Lung (tissue), 12 donors: Measurements from ENCODE around the gene STRBP. TPM values are rescaled to one million over a fixed set of nuclear protein-coding genes. Genes with fewer than 3 reads are reported as not detected.
"Not testable (repeated sequence)": the region's sequence is repeated elsewhere in the genome, so short reads cannot be mapped to it uniquely, and the experiment has no call there.

Experiments
- ATAC-seq: fragments of 200-7000 bp; cut with Tn5 transposase; one replicate; pipeline ENCODE4 v1.9.1; 2020; ENCODE audit warnings: moderate number of reproducible peaks; ENCODE audit not compliant: insufficient read depth, low FRiP score
- DNase-seq, 3 donors: peaks; one replicate each; pipeline ENCODE4 v3.0.0-alpha.2; 2013 to 2017
- H3K27ac ChIP-seq, 2 donors: one replicate each; pipeline ENCODE4 v1.5.1; 2013; ENCODE audit warnings: mild to moderate bottlenecking in 2 of 2, moderate library complexity in 2 of 2, control low read depth in 1 of 2, inconsistent platforms in 1 of 2, low read depth in 1 of 2, low read length in 1 of 2
- H3K27me3 ChIP-seq, 3 donors: one replicate each; pipeline ENCODE4 v1.5.1; 2013; ENCODE audit warnings: low read length in 2 of 3; ENCODE audit not compliant: control insufficient read depth in 3 of 3, insufficient read depth in 3 of 3
- H3K36me3 ChIP-seq, 4 donors: one replicate each; pipeline ENCODE4 v1.5.1; 2013; ENCODE audit warnings: low read length in 4 of 4, mild to moderate bottlenecking in 1 of 4, moderate library complexity in 1 of 4; ENCODE audit not compliant: control insufficient read depth in 4 of 4, insufficient read depth in 4 of 4
- H3K4me1 ChIP-seq, 5 donors: one replicate each; pipeline ENCODE4 v1.5.1; 2013; ENCODE audit warnings: low read length in 5 of 5, mild to moderate bottlenecking in 2 of 5, moderate library complexity in 1 of 5; ENCODE audit not compliant: control insufficient read depth in 5 of 5, insufficient read depth in 5 of 5
- H3K4me3 ChIP-seq: one replicate; pipeline ENCODE4 v1.5.1; 2013; ENCODE audit warnings: mild to moderate bottlenecking, control low read depth, moderate library complexity
- H3K9ac ChIP-seq, 2 donors: one replicate each; pipeline ENCODE4 v1.5.1; 2013; ENCODE audit warnings: low read length in 2 of 2, control low read depth in 1 of 2; ENCODE audit not compliant: insufficient read depth in 1 of 2
- H3K9me3 ChIP-seq, 4 donors: one replicate each; pipeline ENCODE4 v1.5.1; 2013; ENCODE audit warnings: low read length in 3 of 4, mild to moderate bottlenecking in 1 of 4, moderate library complexity in 1 of 4; ENCODE audit not compliant: control insufficient read depth in 4 of 4, insufficient read depth in 3 of 4
- WGBS, 2 donors: extraction: QIAGEN DNeasy Blood & Tissue Kit; methylation state at CpG; one replicate each; pipeline ENCODE4 v1.1.7; 2013; 5-methylcytosine and 5-hydroxymethylcytosine counted together
- polyA plus RNA-seq, 2 donors: library from polyadenylated mRNA; stranded (reverse); fragments of 200-250 nt; gene quantifications; one replicate each; pipeline ENCODE4 v1.2.1, GENCODE V29; 2013
- total RNA-seq, 2 donors: library from RNA; depleted of rRNA in 1 of 2; stranded (reverse); fragments of >200 nt in 1 of 2; gene quantifications; one replicate each; pipeline ENCODE4 v1.2.1, GENCODE V29; 2014 to 2021
- TF ChIP-seq, protein P1 (sequence below): IDR thresholded peaks from 2 replicates; pipeline ENCODE4 v1.5.1; 2012; ENCODE audit warnings: mild to moderate bottlenecking; ENCODE audit errors: control extremely low read depth, extremely low read depth
- donor health status: control.
- donor health status: control.
- donor health status: Bipolar disorder and iron deficiency.
- donor health status: healthy.
- donor health status: DM: yes; HTN: yes; CAD: no.

STRBP gene
- total and polyA plus RNA-seq, 4 donors, result 8.3 to 27.2 (median 21.1) TPM

DNA sequence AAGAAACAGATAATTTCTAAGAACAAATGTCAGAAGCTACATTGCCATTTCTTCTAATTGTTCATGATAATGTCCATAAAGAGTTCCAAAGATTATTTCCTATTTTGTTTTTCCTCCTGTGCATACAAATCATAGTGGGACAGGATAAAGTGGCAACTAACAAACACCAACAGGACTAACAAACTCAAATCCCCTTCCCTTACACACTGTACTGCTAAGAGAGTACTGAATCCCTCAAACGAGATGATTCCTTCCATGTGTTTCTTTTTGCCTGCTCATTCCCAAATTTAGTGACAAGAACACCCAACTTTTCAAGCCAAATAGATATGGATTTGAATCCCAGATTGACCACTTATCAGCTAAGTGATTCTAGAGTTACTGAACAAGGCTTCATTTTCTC lies 15.2 kb downstream of the STRBP start:
- Histone ChIP-seq H3K4me1 (peaks cover 0 to 4% (median 0%) of the 10 kb centered on the region in 5 donors), H3K9ac (no peak overlapping the region), H3K36me3 (no peaks in the 10 kb centered on the region), H3K4me3 (no peak overlapping the region), H3K27me3 (no peaks in the 10 kb centered on the region), H3K9me3 (no peaks in the 10 kb centered on the region), H3K27ac (no peak overlapping the region)
- no peak for DNase-seq
- TF ChIP-seq, protein P1, sequence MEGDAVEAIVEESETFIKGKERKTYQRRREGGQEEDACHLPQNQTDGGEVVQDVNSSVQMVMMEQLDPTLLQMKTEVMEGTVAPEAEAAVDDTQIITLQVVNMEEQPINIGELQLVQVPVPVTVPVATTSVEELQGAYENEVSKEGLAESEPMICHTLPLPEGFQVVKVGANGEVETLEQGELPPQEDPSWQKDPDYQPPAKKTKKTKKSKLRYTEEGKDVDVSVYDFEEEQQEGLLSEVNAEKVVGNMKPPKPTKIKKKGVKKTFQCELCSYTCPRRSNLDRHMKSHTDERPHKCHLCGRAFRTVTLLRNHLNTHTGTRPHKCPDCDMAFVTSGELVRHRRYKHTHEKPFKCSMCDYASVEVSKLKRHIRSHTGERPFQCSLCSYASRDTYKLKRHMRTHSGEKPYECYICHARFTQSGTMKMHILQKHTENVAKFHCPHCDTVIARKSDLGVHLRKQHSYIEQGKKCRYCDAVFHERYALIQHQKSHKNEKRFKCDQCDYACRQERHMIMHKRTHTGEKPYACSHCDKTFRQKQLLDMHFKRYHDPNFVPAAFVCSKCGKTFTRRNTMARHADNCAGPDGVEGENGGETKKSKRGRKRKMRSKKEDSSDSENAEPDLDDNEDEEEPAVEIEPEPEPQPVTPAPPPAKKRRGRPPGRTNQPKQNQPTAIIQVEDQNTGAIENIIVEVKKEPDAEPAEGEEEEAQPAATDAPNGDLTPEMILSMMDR, result no peak
- ATAC-seq, result no peak
- 90 to 91% methylated on average over 1 of the region's 1 CpG for WGBS, 2 donors

DNA sequence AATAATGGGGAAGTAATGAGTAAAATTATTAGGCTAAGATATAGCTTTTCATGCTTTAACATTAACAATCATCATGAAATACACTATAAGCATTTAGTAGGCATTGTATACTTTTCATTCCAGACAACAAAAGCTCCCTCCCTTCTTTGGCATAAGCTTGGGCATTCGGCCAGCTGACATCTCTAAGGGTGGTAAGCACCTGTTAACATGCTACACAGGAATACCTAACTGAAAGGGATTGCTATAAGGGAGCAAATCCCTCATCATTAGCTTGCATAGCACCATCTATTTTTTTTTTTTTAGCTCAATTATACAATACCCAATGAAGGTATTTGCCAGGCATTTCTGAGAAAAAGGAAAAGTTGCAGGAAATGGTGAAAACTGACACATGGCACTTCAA lies 16.6 kb downstream of the STRBP start:
- TF ChIP-seq, protein P1, result no peak
- peak in 1 of 3 donors; percentile 14 for DNase-seq
- Histone ChIP-seq H3K9me3 (no peaks in the 10 kb centered on the region), H3K27ac (no peak overlapping the region), H3K9ac (no peak overlapping the region), H3K27me3 (no peaks in the 10 kb centered on the region), H3K4me1 (peaks cover 0 to 4% (median under 1%) of the 10 kb centered on the region in 5 donors), H3K36me3 (no peaks in the 10 kb centered on the region), H3K4me3 (no peak overlapping the region)
- ATAC-seq, result no peak
- WGBS, 2 donors, result 57 to 60% methylated on average over 1 of the region's 1 CpG

DNA sequence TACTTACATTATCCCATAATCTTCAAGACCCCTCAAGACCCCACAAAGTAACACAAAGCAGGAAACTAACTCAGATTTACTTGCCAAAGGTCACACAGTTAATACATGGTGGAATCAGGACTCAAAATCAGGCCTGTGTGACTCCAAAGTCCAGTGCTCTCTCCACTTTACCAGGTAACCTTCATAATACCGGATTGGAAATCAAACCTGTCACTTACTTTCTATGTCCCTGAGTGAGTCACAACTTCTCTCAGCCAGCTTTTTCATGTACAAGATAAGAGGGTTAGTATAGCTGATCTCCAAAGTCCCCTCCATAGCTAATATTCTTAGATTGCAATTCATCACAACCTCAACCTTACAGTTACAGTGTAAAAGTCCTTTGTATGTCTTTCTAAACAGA lies 17.1 kb downstream of the STRBP start:
- H3K27me3 ChIP-seq, result no peaks in the 10 kb centered on the region
- DNase-seq (no peak), ATAC-seq (no peak)
- peaks cover 0 to 7% (median 4%) of the 10 kb centered on the region in 5 donors for H3K4me1 ChIP-seq
- H3K36me3 ChIP-seq, result no peaks in the 10 kb centered on the region
- no peak overlapping the region for H3K9ac ChIP-seq
- no peaks in the 10 kb centered on the region for H3K9me3 ChIP-seq
- H3K4me3 ChIP-seq, result no peak overlapping the region
- no peak overlapping the region for H3K27ac ChIP-seq
- 86 to 88% methylated on average over 1 of the region's 1 CpG for WGBS, 2 donors
- TF ChIP-seq, protein P1, result no peak

DNA sequence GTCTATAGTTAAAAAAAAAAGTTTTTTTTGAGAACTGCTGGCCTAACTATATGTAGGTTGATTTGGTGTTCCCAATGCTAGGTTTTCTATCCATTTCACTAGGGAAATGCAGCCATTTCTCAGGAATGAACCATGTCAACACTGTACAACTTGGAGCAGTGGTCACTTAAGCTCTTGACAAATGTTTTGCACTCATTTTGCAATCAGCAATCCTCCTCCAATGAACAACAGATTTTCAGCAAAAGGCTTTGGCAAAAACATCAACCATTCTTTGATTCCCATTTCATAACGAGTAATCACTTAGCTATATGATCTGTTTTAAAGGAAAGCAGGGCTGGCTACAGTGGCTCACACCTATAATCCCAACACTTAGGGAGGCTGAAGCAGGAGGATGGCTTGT lies 17.9 kb downstream of the STRBP start:
- ATAC-seq, result no peak

DNA sequence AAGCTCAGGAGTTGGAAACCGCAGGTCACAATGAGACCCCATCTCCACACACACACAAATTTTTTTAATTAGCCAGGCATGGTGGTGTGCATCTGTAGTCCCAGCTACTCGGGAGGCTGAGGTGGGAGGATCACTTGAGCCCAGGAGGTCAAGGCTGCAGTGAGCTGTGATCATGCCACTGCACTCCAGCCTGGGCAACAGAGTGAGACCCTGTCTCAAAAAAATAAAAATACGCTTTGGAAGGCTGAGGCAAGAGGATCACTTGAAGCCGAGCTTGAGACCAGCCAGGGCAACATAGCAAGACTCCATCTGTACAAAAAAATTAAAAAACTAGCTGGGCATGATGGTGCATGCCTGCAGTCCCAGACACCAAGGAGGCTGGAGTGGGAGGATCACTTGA lies 19.2 kb downstream of the STRBP start:
- H3K4me3 ChIP-seq, H3K9ac ChIP-seq, H3K27me3 ChIP-seq, DNase-seq, ATAC-seq, H3K36me3 ChIP-seq, H3K9me3 ChIP-seq, H3K27ac ChIP-seq: not testable (repeated sequence)
- 84 to 97% methylated on average over 4 of the region's 4 CpGs for WGBS, 2 donors
- peaks cover 0 to 15% (median 4%) of the 10 kb centered on the region in 5 donors for H3K4me1 ChIP-seq

More for the DNA sequence above, 17.9 kb downstream of the STRBP start:
- no peaks in the 10 kb centered on the region for H3K27me3 ChIP-seq
- no peak for DNase-seq
- H3K36me3 ChIP-seq, result no peaks in the 10 kb centered on the region
- WGBS, 2 donors, result 68 to 77% methylated on average over 1 of the region's 1 CpG
- peaks cover 0 to 15% (median 4%) of the 10 kb centered on the region in 5 donors for H3K4me1 ChIP-seq
- H3K27ac ChIP-seq, result no peak overlapping the region
- no peak overlapping the region for H3K9ac ChIP-seq
- H3K9me3 ChIP-seq, result no peaks in the 10 kb centered on the region
- no peak overlapping the region for H3K4me3 ChIP-seq
- TF ChIP-seq, protein P1, result no peak
